ENCODE data around the gene PTH2R.
"Not testable (repeated sequence)": the region's sequence is repeated elsewhere in the genome, so short reads cannot be mapped to it uniquely, and the experiment has no call there.

Gene PTH2R

DNA sequence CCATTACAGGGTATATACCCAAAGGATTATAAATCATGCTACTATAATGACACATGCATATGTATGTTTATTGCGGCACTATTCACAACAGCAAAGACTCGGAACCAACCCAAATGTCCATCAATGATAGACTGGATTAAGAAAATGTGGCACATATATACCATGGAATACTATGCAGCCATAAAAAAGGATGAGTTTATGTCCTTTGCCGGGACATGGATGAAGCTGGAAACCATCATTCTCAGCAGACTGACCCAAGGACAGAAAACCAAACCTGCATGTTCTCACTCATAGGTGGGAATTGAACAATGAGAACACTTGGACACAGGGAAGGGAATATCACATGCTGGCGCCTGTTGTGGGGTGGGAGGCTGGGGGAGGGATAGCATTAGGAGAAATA, 9.8 kb upstream of the PTH2R start:
- DNase-seq (ENCODE audit: low read depth) = not testable (repeated sequence)

GRCh38 chr2:208399201-208399600, 7.4 kb upstream of the PTH2R start:
- DNase-seq (ENCODE audit: low read depth) = no peak

- DNase-seq (ENCODE audit: low read depth) = no peak
These were observed 1.1 kb downstream of the PTH2R start for GRCh38 chr2:208407667-208408066.

DNA sequence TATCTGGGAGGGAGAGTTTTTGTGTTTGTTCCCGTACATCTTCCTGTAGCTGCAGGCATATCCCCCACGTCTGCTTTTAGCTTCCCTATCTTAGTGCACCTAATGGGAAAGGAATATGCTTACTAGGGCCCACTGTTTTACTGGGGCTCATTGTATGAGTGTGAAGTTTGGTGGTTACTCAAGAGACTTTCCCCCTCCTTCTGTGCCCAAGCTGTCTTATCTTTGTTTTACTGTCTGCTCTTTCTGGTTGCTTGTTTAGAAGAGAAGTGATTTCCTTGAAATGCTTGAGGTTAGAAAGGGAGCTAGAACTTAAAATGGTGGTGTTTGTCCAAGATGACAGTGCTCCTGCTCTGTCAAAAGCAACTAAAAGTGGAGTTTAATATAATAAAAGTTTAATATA, 7.3 kb downstream of the PTH2R start:
- DNase-seq (ENCODE audit: low read depth) = no peak

DNA sequence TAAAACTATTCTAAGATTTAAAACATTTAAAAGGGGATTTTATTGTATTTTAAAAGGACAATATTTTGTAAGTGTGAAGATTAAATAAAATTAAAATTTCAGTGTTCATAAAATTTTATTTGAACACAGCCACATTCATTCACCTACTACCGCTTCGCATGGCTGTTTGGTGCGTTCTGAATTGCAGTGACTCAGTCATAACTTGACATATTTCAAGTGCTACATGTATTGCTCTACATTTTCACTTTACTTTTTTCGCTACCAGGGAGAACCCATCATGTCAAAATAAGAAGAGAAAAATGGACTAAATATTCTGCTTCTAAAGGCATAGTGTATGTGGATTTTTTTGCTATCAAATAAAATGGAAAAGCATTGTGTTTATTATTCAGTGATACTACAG, 8.7 kb downstream of the PTH2R start:
- DNase-seq (ENCODE audit: low read depth) = no peak

- DNase-seq (ENCODE audit: low read depth) = no peak
These were observed 9.3 kb downstream of the PTH2R start for GRCh38 chr2:208415897-208416296.

- DNase-seq (ENCODE audit: low read depth) = no peak
These were observed 19.9 kb downstream of the PTH2R start for GRCh38 chr2:208426412-208427045.

GRCh38 chr2:208437755-208438154, 31.2 kb downstream of the PTH2R start:
- DNase-seq (ENCODE audit: low read depth) = no peak

GRCh38 chr2:208440716-208441115, 34.1 kb downstream of the PTH2R start:
- DNase-seq (ENCODE audit: low read depth) = no peak

GRCh38 chr2:208441951-208442350, 35.4 kb downstream of the PTH2R start:
- no peak for DNase-seq (ENCODE audit: low read depth)

DNA sequence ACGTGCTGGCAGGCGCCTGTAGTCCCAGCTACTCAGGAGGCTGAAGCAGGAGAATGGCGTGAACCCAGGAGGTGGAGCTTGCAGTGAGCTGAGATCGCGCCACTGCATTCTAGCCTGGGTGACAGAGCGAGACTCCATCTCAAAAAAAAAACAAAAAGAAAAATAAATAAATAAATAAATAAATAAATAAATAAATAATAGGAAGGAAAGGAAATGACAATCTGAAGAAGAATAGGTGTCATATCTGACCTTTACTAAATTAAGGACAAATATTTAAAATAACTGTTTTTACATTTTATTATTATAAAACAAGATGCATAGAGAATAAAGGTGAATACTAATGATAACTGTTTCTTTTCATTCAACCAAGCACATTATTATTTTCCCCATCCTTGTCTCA, 40.9 kb downstream of the PTH2R start:
- not testable (repeated sequence) for DNase-seq (ENCODE audit: low read depth)

DNA sequence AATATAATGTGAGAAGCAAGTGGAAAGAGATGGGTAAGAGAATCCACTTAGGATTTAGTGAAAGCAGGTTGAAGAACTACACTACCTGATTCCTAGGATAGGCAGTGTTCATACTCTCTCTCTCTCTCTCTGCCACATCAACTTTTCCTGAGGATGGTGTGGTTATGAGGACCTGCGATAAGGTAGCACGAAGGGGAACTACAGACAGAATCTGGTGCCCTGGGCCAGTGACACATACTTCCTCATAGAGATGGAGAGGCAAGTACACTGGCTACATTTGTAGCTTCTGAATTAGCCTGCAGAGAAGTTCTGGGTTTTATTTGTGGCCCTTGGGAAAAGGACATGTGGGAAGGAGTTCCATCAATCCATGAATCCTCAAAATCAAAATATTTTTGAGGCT, 44.5 kb downstream of the PTH2R start:
- DNase-seq (ENCODE audit: low read depth) = no peak

DNA sequence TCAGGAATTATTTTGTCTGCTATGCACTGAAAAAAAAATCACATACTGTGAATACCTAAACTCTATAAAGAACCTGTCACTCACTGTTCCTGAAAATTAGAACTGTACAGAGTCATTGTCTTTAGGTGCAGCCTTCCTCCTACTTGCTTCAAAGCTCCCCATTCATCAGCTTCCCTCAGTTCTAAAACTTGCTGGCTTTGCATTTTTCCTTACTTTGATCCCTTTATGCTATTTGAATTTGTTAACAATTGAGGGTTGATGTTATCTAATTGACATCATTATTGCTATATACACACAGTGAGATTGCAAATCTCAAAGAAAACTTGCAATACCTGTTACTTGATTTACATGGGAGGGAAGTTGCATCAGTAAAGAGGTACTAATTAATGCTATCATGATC, 48.3 kb downstream of the PTH2R start:
- no peak for DNase-seq (ENCODE audit: low read depth)

- no peak for DNase-seq (ENCODE audit: low read depth)
These were observed 57.1 kb downstream of the PTH2R start for GRCh38 chr2:208463721-208464120.

GRCh38 chr2:208464205-208464604, 57.6 kb downstream of the PTH2R start:
- DNase-seq (ENCODE audit: low read depth) = no peak

- no peak for DNase-seq (ENCODE audit: low read depth)
These were observed 59.7 kb downstream of the PTH2R start for GRCh38 chr2:208466151-208466919.

DNA sequence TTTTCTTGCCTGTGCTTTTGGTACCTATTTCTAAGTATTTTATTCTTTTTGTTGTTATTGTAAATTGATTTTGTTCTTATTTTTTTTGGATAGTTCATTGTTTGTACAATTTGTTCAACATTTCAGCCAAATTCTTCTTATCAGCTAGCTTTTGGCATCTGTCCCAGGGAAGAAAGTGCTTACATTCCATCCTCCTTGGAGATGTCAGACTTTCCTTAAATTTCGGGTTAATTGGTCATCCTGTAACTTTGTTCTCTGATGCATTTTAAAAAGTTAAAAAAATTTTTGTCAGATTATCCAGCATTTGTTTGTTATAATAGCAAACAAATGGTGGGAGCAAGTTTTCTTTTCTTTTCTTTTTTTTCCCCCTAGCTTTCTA, 60.3 kb downstream of the PTH2R start:
- DNase-seq (ENCODE audit: low read depth) = no peak

DNA sequence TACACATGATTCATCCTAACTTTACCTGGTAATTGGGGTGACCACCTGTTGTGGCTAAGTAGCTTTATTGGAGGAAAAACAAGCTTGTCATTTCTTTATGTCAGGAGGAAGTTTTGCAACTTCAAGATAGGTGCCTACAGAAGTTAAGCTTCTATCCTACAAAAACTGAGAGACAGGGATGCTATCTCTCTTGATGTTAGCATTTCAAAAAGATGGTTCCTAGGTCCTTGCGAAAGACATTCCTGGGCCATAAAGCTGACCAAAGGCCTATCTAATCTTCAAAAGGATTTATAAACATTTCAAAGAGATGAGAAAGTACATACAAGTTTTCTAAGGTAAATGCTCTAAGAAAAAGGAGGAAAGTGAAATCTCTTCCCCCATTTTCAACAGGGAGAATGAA, 61.0 kb downstream of the PTH2R start:
- no peak for DNase-seq (ENCODE audit: low read depth)

DNA sequence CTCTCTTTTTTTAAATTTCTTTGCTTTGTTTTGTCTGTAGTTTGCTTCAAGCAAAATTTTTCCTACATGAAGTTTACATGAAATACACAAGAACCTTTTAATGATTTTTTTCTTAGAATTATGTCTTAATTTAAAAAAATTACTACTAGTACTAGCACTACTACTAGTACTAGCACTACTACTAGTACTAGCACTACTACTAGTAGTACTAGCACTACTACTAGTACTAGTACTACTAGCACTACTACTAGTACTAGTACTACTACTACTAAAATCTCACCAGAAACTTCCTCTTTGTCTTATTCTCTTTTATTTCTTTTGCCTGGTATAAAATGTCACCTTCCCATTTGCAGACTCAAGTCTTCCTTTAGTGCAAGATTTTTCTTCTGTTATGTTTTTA, 71.1 kb downstream of the PTH2R start:
- no peak for DNase-seq (ENCODE audit: low read depth)

GRCh38 chr2:208479342-208479741, 72.8 kb downstream of the PTH2R start:
- no peak for DNase-seq (ENCODE audit: low read depth)

DNA sequence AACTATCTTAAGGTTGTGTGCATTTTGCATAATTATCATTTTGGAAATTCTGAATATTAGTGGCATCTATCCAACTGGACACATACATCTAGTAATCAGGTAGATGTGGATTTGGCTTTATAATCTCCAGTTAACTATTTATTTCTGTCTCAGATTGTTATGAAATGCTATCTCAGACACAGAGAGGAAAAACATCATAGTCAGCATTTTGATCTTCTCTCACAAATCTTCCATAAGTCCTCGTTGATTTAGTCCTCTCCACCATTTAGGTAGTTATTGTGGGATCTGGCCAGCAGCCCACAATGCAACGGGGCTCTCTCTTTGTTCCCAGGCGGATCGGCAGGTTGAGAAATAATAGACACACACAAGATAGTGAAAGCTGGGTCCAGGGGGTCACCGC, 75.4 kb downstream of the PTH2R start:
- not testable (repeated sequence) for DNase-seq (ENCODE audit: low read depth)

GRCh38 chr2:208482453-208483015, 75.9 kb downstream of the PTH2R start:
- not testable (repeated sequence) for DNase-seq (ENCODE audit: low read depth)

- no peak for DNase-seq (ENCODE audit: low read depth)
These were observed 78.8 kb downstream of the PTH2R start for GRCh38 chr2:208485390-208485789.

Data from stimulated activated CD8-positive, alpha-beta memory T cell treated with anti-CD3 and anti-CD28 coated beads, Interleukin-15, amount 100 ng/mL, for 1 hour (primary cell).